SK-N-SH (cell line): ENCODE data around the gene CATSPERZ. TPM values are rescaled to one million over a fixed set of nuclear protein-coding genes. Genes with fewer than 3 reads are reported as not detected.

Experiments
- CTCF ChIA-PET: fragments of 300-600, 350-600 bp; formaldehyde crosslinking; extraction: SDS; loops from one replicate; lab custom pipeline; 2021; lab: Yijun Ruan, JAX
- POLR2A ChIA-PET: fragments of 350-600 bp; sonication (Branson Sonifier 250); formaldehyde crosslinking; extraction: SDS; loops from one replicate; lab custom pipeline; 2020; ENCODE audit warnings: antibody characterized with exemption, inconsistent platforms; lab: Yijun Ruan, JAX
- DNase-seq: peaks from one replicate; pipeline ENCODE4 v3.0.0; 2012
- H2AFZ ChIP-seq: fragments of 200-600 bp; sonication (generic); 2 replicates; pipeline ENCODE4 v1.8.1; 2016; ENCODE audit warnings: antibody characterized with exemption, mild to moderate bottlenecking, low read depth
- H3F3A ChIP-seq: fragments of 200-600 bp; sonication (generic); replicated peaks from 2 replicates; pipeline ENCODE3; 2016; ENCODE audit warnings: antibody characterized with exemption, mild to moderate bottlenecking; ENCODE audit not compliant: insufficient read depth
- H3K27ac ChIP-seq, 2 experiments: fragments of 200-500 bp in 1 of 2; fragments of 200-600 bp in 1 of 2; sonication (Bioruptor generic) in 1 of 2; sonication (generic), shearing (Covaris generic) in 1 of 2; 2 replicates each; pipeline versions ENCODE4 v1.5.1 to v1.6.1; 2014 to 2016; ENCODE audit warnings: low read depth in 2 of 2, inconsistent platforms in 1 of 2, low read length in 1 of 2, mild to moderate bottlenecking in 1 of 2, mixed read lengths in 1 of 2
- H3K27me3 ChIP-seq: fragments of 200-600 bp; sonication (generic), shearing (Covaris generic); 2 replicates; pipeline ENCODE4 v1.6.1; 2016; ENCODE audit warnings: mixed run types; ENCODE audit not compliant: insufficient read depth
- H3K36me3 ChIP-seq, 2 experiments: fragments of 200-500 bp in 1 of 2; fragments of 200-600 bp in 1 of 2; sonication (Bioruptor generic) in 1 of 2; sonication (generic) in 1 of 2; replicated peaks in 1 of 2; 2 replicates each; pipeline versions ENCODE3 to v1.5.1; 2014 to 2016; ENCODE audit warnings: low read length in 1 of 2, mild to moderate bottlenecking in 1 of 2; ENCODE audit not compliant: insufficient read depth in 2 of 2, control insufficient read depth in 1 of 2
- H3K4me1 ChIP-seq, 2 experiments: fragments of 200-500 bp in 1 of 2; fragments of 200-600 bp in 1 of 2; sonication (Bioruptor generic) in 1 of 2; sonication (generic), shearing (Covaris generic) in 1 of 2; 2 replicates each; pipeline versions ENCODE4 v1.5.1 to v1.6.1; 2014 to 2016; ENCODE audit warnings: low read depth in 1 of 2, low read length in 1 of 2, mixed run types in 1 of 2; ENCODE audit not compliant: insufficient read depth in 2 of 2, control insufficient read depth in 1 of 2
- H3K4me2 ChIP-seq: fragments of 200-600 bp; sonication (generic), shearing (Covaris generic); 2 replicates; pipeline ENCODE4 v1.6.1; 2017; ENCODE audit warnings: mixed run types
- H3K4me3 ChIP-seq, 2 experiments: fragments of 200-500 bp in 1 of 2; fragments of 200-600 bp in 1 of 2; sonication (Bioruptor generic) in 1 of 2; sonication (generic), shearing (Covaris generic) in 1 of 2; 2 replicates each; pipeline versions ENCODE4 v1.5.1 to v1.8.1; 2014 to 2016; ENCODE audit warnings: low read depth in 2 of 2, inconsistent platforms in 1 of 2, low read length in 1 of 2, mild to moderate bottlenecking in 1 of 2, mixed read lengths in 1 of 2, moderate library complexity in 1 of 2
- H3K79me2 ChIP-seq: fragments of 200-600 bp; sonication (generic); 2 replicates; pipeline ENCODE4 v1.8.1; 2017; ENCODE audit warnings: mild to moderate bottlenecking; ENCODE audit not compliant: insufficient read depth
- H3K9ac ChIP-seq: fragments of 200-600 bp; sonication (generic); 2 replicates; pipeline ENCODE4 v1.6.1; 2017; ENCODE audit warnings: mixed run types
- H3K9me2 ChIP-seq: fragments of 200-600 bp; sonication (generic); 2 replicates; pipeline ENCODE4 v1.6.1; 2017; ENCODE audit warnings: mixed run types
- H3K9me3 ChIP-seq: fragments of 200-600 bp; sonication (generic); 2 replicates; pipeline ENCODE4 v1.6.1; 2017; ENCODE audit warnings: mixed run types, mild to moderate bottlenecking, moderate library complexity
- H4K20me1 ChIP-seq: fragments of 200-600 bp; sonication (generic); 2 replicates; pipeline ENCODE4 v1.6.1; 2017; ENCODE audit warnings: mild to moderate bottlenecking, mixed run types; ENCODE audit not compliant: insufficient read depth
- CHD2 ChIP-seq: fragments of 150-350 bp; IDR thresholded peaks from 2 replicates; pipeline ENCODE4 v1.6.1; 2018; ENCODE audit warnings: low read length; ENCODE audit not compliant: partially characterized antibody
- ELF1 ChIP-seq: IDR thresholded peaks from 2 replicates; pipeline ENCODE4 v1.4.0; 2012
- GABPA ChIP-seq: IDR thresholded peaks from 2 replicates; pipeline ENCODE4 v1.4.0; 2012; ENCODE audit warnings: low read depth, mild to moderate bottlenecking
- GATA2 ChIP-seq: sonication (generic); formaldehyde crosslinking; IDR thresholded peaks from 2 replicates; pipeline ENCODE4 v1.5.0; 2020; ENCODE audit warnings: mild to moderate bottlenecking, missing genetic modification reagents
- MXI1 ChIP-seq: IDR thresholded peaks from 2 replicates; pipeline ENCODE4 v1.6.1; 2012; ENCODE audit warnings: mild to moderate bottlenecking, low read depth, low read length, improper control_type of control experiment
- NRF1 ChIP-seq: IDR thresholded peaks from 2 replicates; pipeline ENCODE4 v1.6.1; 2012; ENCODE audit warnings: low read depth, mild to moderate bottlenecking, low read length
- YY1 ChIP-seq: IDR thresholded peaks from 2 replicates; pipeline ENCODE4 v1.4.0; 2012; ENCODE audit warnings: low read depth, mild to moderate bottlenecking
- WGBS: methylation state at CpG from one replicate; pipeline ENCODE4 v1.1.6; 2017; ENCODE audit warnings: low lambda C conversion rate; 5-methylcytosine and 5-hydroxymethylcytosine counted together
- polyA plus RNA-seq, 3 experiments: library from polyadenylated mRNA; depleted of rRNA; stranded (reverse); fragments of >200 nt; gene quantifications; 2 replicates each; pipeline ENCODE4 v1.2.3, GENCODE V29; 2012
- TF ChIP-seq, protein P1 (sequence below): IDR thresholded peaks from 2 replicates; pipeline ENCODE4; 2012
- TF ChIP-seq, protein P2 (sequence below): IDR thresholded peaks from 2 replicates; pipeline ENCODE4 v1.4.0; 2012; ENCODE audit warnings: low read depth, borderline replicate concordance
- TF ChIP-seq, protein P3 (sequence below): IDR thresholded peaks from 2 replicates; pipeline ENCODE4 v1.4.0; 2012; ENCODE audit warnings: low read depth, borderline replicate concordance
- TF ChIP-seq, protein P4 (sequence below): IDR thresholded peaks from 2 replicates; pipeline ENCODE4 v1.6.1; 2012; ENCODE audit warnings: mild to moderate bottlenecking, low read depth, low read length, moderate library complexity

Gene CATSPERZ
- polyA plus RNA-seq, 1 of the 3 experiments (the other 2 are of a cell fraction): 0.54 TPM

DNA sequence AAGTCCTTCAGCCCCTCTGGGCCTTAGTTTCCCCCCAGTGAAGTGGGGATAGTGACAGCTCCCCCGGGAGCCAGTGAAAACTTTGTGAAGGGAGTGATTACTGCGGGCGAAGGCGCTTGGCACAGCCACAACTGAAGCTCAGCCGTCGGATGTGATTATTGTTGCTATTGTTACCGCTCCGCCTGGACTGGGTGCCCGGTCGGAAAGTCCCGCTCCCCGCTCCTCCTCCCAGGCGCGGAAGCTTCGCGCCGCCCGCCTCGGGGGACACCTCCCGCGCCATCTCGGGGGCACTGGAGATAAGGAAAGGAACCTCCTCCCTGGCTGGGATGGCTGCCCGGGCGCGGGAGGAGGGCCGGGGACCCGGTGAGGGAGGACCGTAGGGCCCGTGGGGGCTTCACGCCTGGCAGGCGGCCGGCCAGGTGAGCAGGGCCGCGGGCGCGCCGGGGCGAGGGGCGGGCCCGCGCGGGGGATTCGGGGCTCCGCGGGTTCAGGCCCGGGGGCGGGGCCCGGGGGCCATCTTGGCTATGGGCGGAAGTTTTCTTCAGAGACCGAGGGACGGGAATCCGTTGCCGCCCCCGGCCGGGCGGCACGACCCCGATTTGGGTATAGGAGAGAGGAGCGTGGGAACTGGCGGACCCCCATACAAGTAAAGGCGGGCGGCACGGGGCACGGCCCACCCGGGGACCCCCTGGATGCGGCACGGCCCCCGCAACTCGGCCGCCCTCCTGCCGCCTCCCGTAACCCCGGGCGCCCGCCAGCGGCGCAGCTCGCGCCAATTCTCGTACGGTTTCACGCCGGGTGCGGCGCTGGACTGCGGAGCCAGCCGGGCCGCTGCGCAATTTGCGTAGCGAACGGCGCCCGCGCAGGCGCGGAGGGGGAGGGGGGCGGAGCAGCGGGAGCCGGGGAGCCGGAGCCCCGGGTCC, 14.9 kb upstream of the CATSPERZ start, which contains the start of gene GPR137:
Gene GPR137, plus strand, starts transcription at position 887 of the 923 bp plus-strand sequence. CDS start 677 bp downstream, outside the sequence.
- H3K27ac ChIP-seq: peak within 1 kb of the TSS; percentile 87 to 96
- peak within 1 kb of the TSS; percentile 89 for H3K9ac ChIP-seq
- H3K79me2 ChIP-seq: peaks cover 28% of the 10 kb centered on the region
- DNase-seq: peak; percentile 97
- H3K4me2 ChIP-seq: peak within 1 kb of the TSS; percentile 100
- H3F3A ChIP-seq: peaks cover 10% of the 10 kb centered on the region
- H3K4me1 ChIP-seq: peaks cover 8 to 21% of the 10 kb centered on the region in 2 experiments; a peak in 2 of 4 replicates
- ChIA-PET POLR2A (interaction anchor here (0.5 to 3.2 kb wide), 8 partner anchors 9 to 105 kb away, joined by 3 to 33 read pairs (median 3); partner anchors contain the start of genes ESRRA and TRMT112), CTCF (interaction anchor here (1.6 to 12.2 kb wide), 4 partner anchors 12 to 34 kb away, joined by 5 to 196 read pairs (median 32); partner anchors contain the start of genes CATSPERZ, ESRRA and PLCB3)
- no peaks in the 10 kb centered on the region for H3K9me2 ChIP-seq
- peak within 1 kb of the TSS; percentile 83 for H2AFZ ChIP-seq
- WGBS: 0% methylated on average over 6 of the region's 102 CpGs
- peak within 1 kb of the TSS; percentile 60 to 95 for H3K4me3 ChIP-seq
- H3K36me3 ChIP-seq: peaks cover 0 to 6% of the 10 kb centered on the region in 2 experiments
- no peaks in the 10 kb centered on the region for H3K9me3 ChIP-seq
- H3K27me3 ChIP-seq: no peaks in the 10 kb centered on the region
- H4K20me1 ChIP-seq: no peaks in the 10 kb centered on the region
- TF ChIP-seq ELF1 (peak; percentile 89), MXI1 (no peak), NRF1 (peak; percentile 83), GABPA (peak; percentile 67; the same call in 1 of the 2 replicates), GATA2 (peak; percentile 44; the same call in 1 of the 2 replicates), CHD2 (peak; percentile 56), YY1 (peak; percentile 93)
- TF ChIP-seq, protein P1, sequence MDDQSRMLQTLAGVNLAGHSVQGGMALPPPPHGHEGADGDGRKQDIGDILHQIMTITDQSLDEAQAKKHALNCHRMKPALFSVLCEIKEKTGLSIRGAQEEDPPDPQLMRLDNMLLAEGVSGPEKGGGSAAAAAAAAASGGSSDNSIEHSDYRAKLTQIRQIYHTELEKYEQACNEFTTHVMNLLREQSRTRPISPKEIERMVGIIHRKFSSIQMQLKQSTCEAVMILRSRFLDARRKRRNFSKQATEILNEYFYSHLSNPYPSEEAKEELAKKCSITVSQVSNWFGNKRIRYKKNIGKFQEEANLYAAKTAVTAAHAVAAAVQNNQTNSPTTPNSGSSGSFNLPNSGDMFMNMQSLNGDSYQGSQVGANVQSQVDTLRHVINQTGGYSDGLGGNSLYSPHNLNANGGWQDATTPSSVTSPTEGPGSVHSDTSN: peak; percentile 28
- TF ChIP-seq, protein P2, sequence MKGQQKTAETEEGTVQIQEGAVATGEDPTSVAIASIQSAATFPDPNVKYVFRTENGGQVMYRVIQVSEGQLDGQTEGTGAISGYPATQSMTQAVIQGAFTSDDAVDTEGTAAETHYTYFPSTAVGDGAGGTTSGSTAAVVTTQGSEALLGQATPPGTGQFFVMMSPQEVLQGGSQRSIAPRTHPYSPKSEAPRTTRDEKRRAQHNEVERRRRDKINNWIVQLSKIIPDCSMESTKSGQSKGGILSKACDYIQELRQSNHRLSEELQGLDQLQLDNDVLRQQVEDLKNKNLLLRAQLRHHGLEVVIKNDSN: no peak
- TF ChIP-seq, protein P3, sequence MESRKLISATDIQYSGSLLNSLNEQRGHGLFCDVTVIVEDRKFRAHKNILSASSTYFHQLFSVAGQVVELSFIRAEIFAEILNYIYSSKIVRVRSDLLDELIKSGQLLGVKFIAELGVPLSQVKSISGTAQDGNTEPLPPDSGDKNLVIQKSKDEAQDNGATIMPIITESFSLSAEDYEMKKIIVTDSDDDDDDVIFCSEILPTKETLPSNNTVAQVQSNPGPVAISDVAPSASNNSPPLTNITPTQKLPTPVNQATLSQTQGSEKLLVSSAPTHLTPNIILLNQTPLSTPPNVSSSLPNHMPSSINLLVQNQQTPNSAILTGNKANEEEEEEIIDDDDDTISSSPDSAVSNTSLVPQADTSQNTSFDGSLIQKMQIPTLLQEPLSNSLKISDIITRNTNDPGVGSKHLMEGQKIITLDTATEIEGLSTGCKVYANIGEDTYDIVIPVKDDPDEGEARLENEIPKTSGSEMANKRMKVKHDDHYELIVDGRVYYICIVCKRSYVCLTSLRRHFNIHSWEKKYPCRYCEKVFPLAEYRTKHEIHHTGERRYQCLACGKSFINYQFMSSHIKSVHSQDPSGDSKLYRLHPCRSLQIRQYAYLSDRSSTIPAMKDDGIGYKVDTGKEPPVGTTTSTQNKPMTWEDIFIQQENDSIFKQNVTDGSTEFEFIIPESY: peak; percentile 67; the same call in 1 of the 2 replicates
- TF ChIP-seq, protein P4, sequence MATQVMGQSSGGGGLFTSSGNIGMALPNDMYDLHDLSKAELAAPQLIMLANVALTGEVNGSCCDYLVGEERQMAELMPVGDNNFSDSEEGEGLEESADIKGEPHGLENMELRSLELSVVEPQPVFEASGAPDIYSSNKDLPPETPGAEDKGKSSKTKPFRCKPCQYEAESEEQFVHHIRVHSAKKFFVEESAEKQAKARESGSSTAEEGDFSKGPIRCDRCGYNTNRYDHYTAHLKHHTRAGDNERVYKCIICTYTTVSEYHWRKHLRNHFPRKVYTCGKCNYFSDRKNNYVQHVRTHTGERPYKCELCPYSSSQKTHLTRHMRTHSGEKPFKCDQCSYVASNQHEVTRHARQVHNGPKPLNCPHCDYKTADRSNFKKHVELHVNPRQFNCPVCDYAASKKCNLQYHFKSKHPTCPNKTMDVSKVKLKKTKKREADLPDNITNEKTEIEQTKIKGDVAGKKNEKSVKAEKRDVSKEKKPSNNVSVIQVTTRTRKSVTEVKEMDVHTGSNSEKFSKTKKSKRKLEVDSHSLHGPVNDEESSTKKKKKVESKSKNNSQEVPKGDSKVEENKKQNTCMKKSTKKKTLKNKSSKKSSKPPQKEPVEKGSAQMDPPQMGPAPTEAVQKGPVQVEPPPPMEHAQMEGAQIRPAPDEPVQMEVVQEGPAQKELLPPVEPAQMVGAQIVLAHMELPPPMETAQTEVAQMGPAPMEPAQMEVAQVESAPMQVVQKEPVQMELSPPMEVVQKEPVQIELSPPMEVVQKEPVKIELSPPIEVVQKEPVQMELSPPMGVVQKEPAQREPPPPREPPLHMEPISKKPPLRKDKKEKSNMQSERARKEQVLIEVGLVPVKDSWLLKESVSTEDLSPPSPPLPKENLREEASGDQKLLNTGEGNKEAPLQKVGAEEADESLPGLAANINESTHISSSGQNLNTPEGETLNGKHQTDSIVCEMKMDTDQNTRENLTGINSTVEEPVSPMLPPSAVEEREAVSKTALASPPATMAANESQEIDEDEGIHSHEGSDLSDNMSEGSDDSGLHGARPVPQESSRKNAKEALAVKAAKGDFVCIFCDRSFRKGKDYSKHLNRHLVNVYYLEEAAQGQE: no peak
